22Rv1 (cell line): Measurements from ENCODE around the gene PRRG1.

Experiments
- CTCF ChIP-seq: fragments of 450-650 bp; IDR thresholded peaks from 2 replicates; pipeline ENCODE4 v1.5.1; 2017; ENCODE audit warnings: mild to moderate bottlenecking
- ZFX ChIP-seq: fragments of 450-650 bp; IDR thresholded peaks from 2 replicates; pipeline ENCODE4 v1.6.1; 2017; ENCODE audit warnings: antibody characterized with exemption, borderline replicate concordance

- no peak for TF ChIP-seq CTCF
- no peak for TF ChIP-seq ZFX
These were observed 71.0 kb downstream of the PRRG1 start for GRCh38 chrX:37420185-37420584.
